Femur (tissue), 1 donor: ENCODE data around the gene CEL.
"Not testable (repeated sequence)": the region's sequence is repeated elsewhere in the genome, so short reads cannot be mapped to it uniquely, and the experiment has no call there.

ENCODE experiments used
- DNase-seq: peaks from one replicate; pipeline ENCODE4 v3.0.0-alpha.2; 2017

The CEL gene

GRCh38 chr9:133087429-133088145 lies 25.8 kb downstream of the CEL start:
- DNase-seq: peak; percentile 14

- DNase-seq: no peak
Observed at GRCh38 chr9:133088146-133088750, 26.5 kb downstream of the CEL start.

GRCh38 chr9:133088756-133089155 lies 27.0 kb downstream of the CEL start:
- DNase-seq: no peak

GRCh38 chr9:133089271-133089671 lies 27.5 kb downstream of the CEL start:
- DNase-seq: no peak

- DNase-seq: no peak
Observed at GRCh38 chr9:133090187-133090586, 28.4 kb downstream of the CEL start.

- DNase-seq: no peak
Observed at GRCh38 chr9:133090752-133091385, 29.1 kb downstream of the CEL start.

- not testable (repeated sequence) for DNase-seq
Observed at GRCh38 chr9:133094351-133094750, 32.6 kb downstream of the CEL start.

GRCh38 chr9:133094842-133095393 lies 33.1 kb downstream of the CEL start:
- DNase-seq: no peak

- no peak for DNase-seq
Observed at GRCh38 chr9:133098104-133098754, 36.4 kb downstream of the CEL start.

- no peak for DNase-seq
Observed at GRCh38 chr9:133098871-133099270, 37.1 kb downstream of the CEL start.

- no peak for DNase-seq
Observed at GRCh38 chr9:133099726-133100505, 38.1 kb downstream of the CEL start.

- no peak for DNase-seq
Observed at GRCh38 chr9:133100506-133101355, 39.0 kb downstream of the CEL start.

- peak; percentile 15 for DNase-seq
Observed at GRCh38 chr9:133101356-133102189, 39.8 kb downstream of the CEL start.

- peak; percentile 18 for DNase-seq
Observed at GRCh38 chr9:133102190-133103021, 40.6 kb downstream of the CEL start.

GRCh38 chr9:133103183-133103986 lies 41.6 kb downstream of the CEL start:
- DNase-seq: peak; percentile 79

GRCh38 chr9:133103987-133104505 lies 42.3 kb downstream of the CEL start:
- DNase-seq: peak; percentile 25

- DNase-seq: peak; percentile 21
Observed at GRCh38 chr9:133104718-133105460, 43.1 kb downstream of the CEL start.

- peak; percentile 13 for DNase-seq
Observed at GRCh38 chr9:133105461-133105770, 43.6 kb downstream of the CEL start.
